ENCODE results near the gene HIPK3.
"Not testable (repeated sequence)": the region's sequence is repeated elsewhere in the genome, so short reads cannot be mapped to it uniquely, and the experiment has no call there.

The HIPK3 gene

GRCh38 chr11:33306821-33307220 lies 49.6 kb downstream of the HIPK3 start:
- not testable (repeated sequence) for DNase-seq (ENCODE audit: low spot score)

- DNase-seq (ENCODE audit: low spot score) = no peak
Measured at GRCh38 chr11:33307984-33308383, 50.8 kb downstream of the HIPK3 start.

- DNase-seq (ENCODE audit: low spot score) = no peak
Measured at GRCh38 chr11:33309118-33309517, 51.9 kb downstream of the HIPK3 start.

GRCh38 chr11:33310720-33311500 lies 53.7 kb downstream of the HIPK3 start:
- DNase-seq (ENCODE audit: low spot score) = no peak

GRCh38 chr11:33311680-33312079 lies 54.5 kb downstream of the HIPK3 start:
- no peak for DNase-seq (ENCODE audit: low spot score)

GRCh38 chr11:33315822-33316221 lies 58.6 kb downstream of the HIPK3 start:
- DNase-seq (ENCODE audit: low spot score) = peak; percentile 19

GRCh38 chr11:33317662-33318061 lies 60.5 kb downstream of the HIPK3 start:
- no peak for DNase-seq (ENCODE audit: low spot score)

GRCh38 chr11:33320016-33320813 lies 63.0 kb downstream of the HIPK3 start:
- no peak for DNase-seq (ENCODE audit: low spot score)

GRCh38 chr11:33320814-33321330 lies 63.7 kb downstream of the HIPK3 start:
- DNase-seq (ENCODE audit: low spot score) = no peak

- DNase-seq (ENCODE audit: low spot score) = no peak
Measured at GRCh38 chr11:33321422-33321821, 64.2 kb downstream of the HIPK3 start.

GRCh38 chr11:33323421-33323820 lies 66.2 kb downstream of the HIPK3 start:
- no peak for DNase-seq (ENCODE audit: low spot score)

- DNase-seq (ENCODE audit: low spot score) = no peak
Measured at GRCh38 chr11:33324302-33324985, 67.3 kb downstream of the HIPK3 start.

GRCh38 chr11:33325451-33325850 lies 68.3 kb downstream of the HIPK3 start:
- no peak for DNase-seq (ENCODE audit: low spot score)

- peak; percentile 57 for DNase-seq (ENCODE audit: low spot score)
Measured at GRCh38 chr11:33329705-33330329, 72.6 kb downstream of the HIPK3 start.

- DNase-seq (ENCODE audit: low spot score) = no peak
Measured at GRCh38 chr11:33333816-33334215, 76.6 kb downstream of the HIPK3 start.

- DNase-seq (ENCODE audit: low spot score) = no peak
Measured at GRCh38 chr11:33334627-33335026, 77.4 kb downstream of the HIPK3 start.

- DNase-seq (ENCODE audit: low spot score) = no peak
Measured at GRCh38 chr11:33339247-33339646, 82.1 kb downstream of the HIPK3 start.

GRCh38 chr11:33344611-33345010 lies 87.4 kb downstream of the HIPK3 start:
- DNase-seq (ENCODE audit: low spot score) = no peak

- no peak for DNase-seq (ENCODE audit: low spot score)
Measured at GRCh38 chr11:33347490-33348125, 90.4 kb downstream of the HIPK3 start.

- no peak for DNase-seq (ENCODE audit: low spot score)
Measured at GRCh38 chr11:33350287-33350686, 93.1 kb downstream of the HIPK3 start.

GRCh38 chr11:33358150-33358831 lies 101.1 kb downstream of the HIPK3 start:
- DNase-seq (ENCODE audit: low spot score) = no peak

All from AG08395 (cell line).